HG03457 (cell line): ENCODE measurements around the gene CCDC57.

Source experiments
- ATAC-seq: cut with Tn5 transposase; IDR thresholded peaks from one replicate; pipeline ENCODE4 v1.9.1; 2021; ENCODE audit warnings: moderate number of reproducible peaks; ENCODE audit not compliant: unreplicated experiment

The CCDC57 gene

DNA sequence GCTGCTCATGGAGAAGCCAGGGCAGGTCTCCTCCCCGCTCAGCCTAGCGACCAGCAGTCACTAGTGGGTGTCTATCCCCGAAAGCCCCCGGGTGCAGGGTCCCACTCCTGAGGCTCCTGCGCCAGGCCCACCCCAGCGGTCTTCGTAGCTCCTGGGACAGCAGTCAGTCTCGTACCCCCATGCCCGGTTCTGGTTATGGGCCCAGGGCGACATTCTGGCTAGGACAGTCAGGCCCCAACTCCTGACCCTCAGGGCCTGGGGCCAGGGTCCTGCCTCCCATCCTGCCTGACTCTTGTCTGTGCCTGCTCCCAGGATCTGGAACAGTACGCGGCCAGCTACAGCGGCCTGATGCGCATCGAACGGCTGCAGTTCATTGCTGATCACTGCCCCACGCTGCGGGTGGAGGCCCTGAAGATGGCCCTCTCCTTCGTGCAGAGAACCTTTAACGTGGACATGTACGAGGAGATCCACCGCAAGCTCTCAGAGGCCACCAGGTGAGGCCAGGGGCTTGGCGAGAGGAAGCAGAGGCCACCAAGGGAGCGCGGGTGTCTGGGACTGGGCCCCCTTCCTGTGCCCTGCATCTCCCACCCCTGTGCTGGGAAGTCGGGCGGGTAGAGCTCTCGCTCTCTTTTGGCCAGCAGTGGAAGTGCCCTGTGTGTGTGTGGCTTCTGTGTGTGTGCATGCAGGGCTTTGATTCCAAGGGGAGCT is 158.9 kb downstream of the CCDC57 start:
- ATAC-seq: no peak

- no peak for ATAC-seq
These were observed 159.5 kb downstream of the CCDC57 start for GRCh38 chr17:82053130-82053529.

DNA sequence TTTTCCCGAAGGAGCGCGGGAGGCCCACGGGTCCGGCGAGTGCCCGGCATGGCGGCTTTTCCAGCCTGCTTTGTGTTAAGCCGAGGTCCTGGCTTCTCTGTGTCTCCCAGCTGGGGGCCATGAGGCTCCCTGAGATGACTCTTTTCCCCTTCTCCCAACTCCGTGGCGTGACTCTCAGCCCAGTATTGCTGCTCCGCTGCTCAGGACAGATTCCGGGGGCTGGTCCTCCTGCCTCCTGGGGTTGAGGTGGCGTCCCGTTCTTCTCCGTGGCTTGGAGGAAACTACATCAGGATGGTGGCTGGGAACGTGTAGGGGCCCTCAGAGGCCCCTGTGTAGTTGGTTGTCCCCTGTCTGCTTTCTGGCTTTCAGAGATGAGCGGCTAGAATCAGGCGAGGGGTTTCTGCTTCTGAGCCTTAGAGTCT is 160.0 kb downstream of the CCDC57 start:
- no peak for ATAC-seq

- ATAC-seq: no peak
These were observed 160.6 kb downstream of the CCDC57 start, which contains the start of the genes GPS1 and RFNG for GRCh38 chr17:82051776-82052637. GPS1 (plus strand) TSS chr17:82051898; CDS start chr17:82051932, 34 bp downstream. RFNG (minus strand) TSS chr17:82051811; CDS start chr17:82051766, 45 bp downstream.
